Suprapubic skin (tissue), 4 donors: ENCODE data around the gene AKIP1. TPM values are rescaled to one million over a fixed set of nuclear protein-coding genes. Genes with fewer than 3 reads are reported as not detected.

ENCODE experiments used
- DNase-seq, 2 donors: peaks; one replicate each; pipeline ENCODE4 v3.0.0-alpha.2; 2019; ENCODE audit warnings: low spot score in 2 of 2
- H3K27ac ChIP-seq: fragments of 200-600 bp; sonication (generic); one replicate; pipeline ENCODE4 v1.5.1; 2019
- H3K27me3 ChIP-seq: fragments of 200-600 bp; sonication (generic); one replicate; pipeline ENCODE4 v1.5.1; 2019
- H3K36me3 ChIP-seq: fragments of 200-600 bp; sonication (generic); one replicate; pipeline ENCODE4 v1.5.1; 2019
- H3K4me1 ChIP-seq: fragments of 200-600 bp; sonication (generic); one replicate; pipeline ENCODE4 v1.5.1; 2019
- H3K4me3 ChIP-seq: fragments of 200-600 bp; sonication (generic); one replicate; pipeline ENCODE4 v1.5.1; 2019; ENCODE audit warnings: mild to moderate bottlenecking
- H3K9me3 ChIP-seq: fragments of 200-600 bp; sonication (generic); one replicate; pipeline ENCODE4 v1.5.1; 2019
- EP300 ChIP-seq: sonication (generic); formaldehyde crosslinking; IDR thresholded peaks from one replicate; pipeline ENCODE4 v1.6.1; 2017; ENCODE audit warnings: antibody characterized with exemption
- POLR2A ChIP-seq, 2 donors: fragments of 450-650 bp; IDR thresholded peaks; one replicate each; pipeline ENCODE4 v1.6.1; 2017; ENCODE audit warnings: antibody characterized with exemption in 2 of 2, mild to moderate bottlenecking in 2 of 2, moderate library complexity in 2 of 2
- POLR2AphosphoS5 ChIP-seq, 3 donors: sonication (generic); formaldehyde crosslinking; IDR thresholded peaks; one replicate each; pipeline ENCODE4 v1.6.1; 2017; ENCODE audit warnings: antibody characterized with exemption in 3 of 3
- WGBS: methylation state at CpG from one replicate; pipeline ENCODE4 v1.1.5; 2018; 5-methylcytosine and 5-hydroxymethylcytosine counted together
- total RNA-seq, 4 donors: library from RNA; depleted of rRNA; stranded (reverse); fragments of >200 nt; gene quantifications; one replicate each; pipeline ENCODE4 v1.1.0, GENCODE V29; 2016
- TF ChIP-seq, protein P1 (sequence below), 2 donors: fragments of 200-600 bp in 1 of 2; fragments of 450-650 bp in 1 of 2; sonication (generic) in 1 of 2; IDR thresholded peaks; one replicate each; pipeline ENCODE4 v1.5.1; 2016 to 2019; ENCODE audit warnings: antibody characterized with exemption in 2 of 2, mild to moderate bottlenecking in 1 of 2, moderate library complexity in 1 of 2

AKIP1 gene
- total RNA-seq, 4 donors from 2014 or later = 4.6 to 15.7 (median 11.3) TPM

DNA sequence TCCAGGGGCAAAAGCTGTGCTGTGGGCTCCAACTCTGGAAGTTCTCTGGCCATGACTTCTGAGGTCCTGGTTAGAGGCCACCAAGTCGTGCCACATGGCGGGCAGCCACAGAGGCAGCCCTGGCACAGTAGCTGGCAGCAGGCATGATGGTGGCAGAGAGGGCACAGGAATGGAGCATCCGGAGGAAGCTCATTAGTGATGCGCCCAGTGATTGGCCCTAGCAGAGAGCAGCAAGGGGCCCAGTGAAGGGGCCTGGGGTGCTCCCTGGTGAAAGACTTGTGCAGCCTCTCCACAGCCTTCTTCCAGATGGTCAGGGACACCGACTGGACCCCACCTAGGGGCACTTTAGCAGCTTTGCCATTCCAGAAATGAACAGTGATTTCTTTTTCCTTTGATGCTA lies 14.7 kb downstream of the AKIP1 start:
- DNase-seq = no peak
- Histone ChIP-seq H3K4me1 (no peaks in the 10 kb centered on the region), H3K4me3 (no peak overlapping the region), H3K27ac (no peak overlapping the region), H3K27me3 (no peaks in the 10 kb centered on the region), H3K9me3 (no peaks in the 10 kb centered on the region), H3K36me3 (peaks cover 21% of the 10 kb centered on the region)
- 95% methylated on average over 5 of the region's 5 CpGs for WGBS
- no peak for TF ChIP-seq EP300
- TF ChIP-seq, protein P1, sequence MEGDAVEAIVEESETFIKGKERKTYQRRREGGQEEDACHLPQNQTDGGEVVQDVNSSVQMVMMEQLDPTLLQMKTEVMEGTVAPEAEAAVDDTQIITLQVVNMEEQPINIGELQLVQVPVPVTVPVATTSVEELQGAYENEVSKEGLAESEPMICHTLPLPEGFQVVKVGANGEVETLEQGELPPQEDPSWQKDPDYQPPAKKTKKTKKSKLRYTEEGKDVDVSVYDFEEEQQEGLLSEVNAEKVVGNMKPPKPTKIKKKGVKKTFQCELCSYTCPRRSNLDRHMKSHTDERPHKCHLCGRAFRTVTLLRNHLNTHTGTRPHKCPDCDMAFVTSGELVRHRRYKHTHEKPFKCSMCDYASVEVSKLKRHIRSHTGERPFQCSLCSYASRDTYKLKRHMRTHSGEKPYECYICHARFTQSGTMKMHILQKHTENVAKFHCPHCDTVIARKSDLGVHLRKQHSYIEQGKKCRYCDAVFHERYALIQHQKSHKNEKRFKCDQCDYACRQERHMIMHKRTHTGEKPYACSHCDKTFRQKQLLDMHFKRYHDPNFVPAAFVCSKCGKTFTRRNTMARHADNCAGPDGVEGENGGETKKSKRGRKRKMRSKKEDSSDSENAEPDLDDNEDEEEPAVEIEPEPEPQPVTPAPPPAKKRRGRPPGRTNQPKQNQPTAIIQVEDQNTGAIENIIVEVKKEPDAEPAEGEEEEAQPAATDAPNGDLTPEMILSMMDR (IDR thresholded peaks at IDR 0.05) = no peak
- no peak for TF ChIP-seq POLR2AphosphoS5 (IDR thresholded peaks at IDR 0.05)
- no peak for TF ChIP-seq POLR2A (IDR thresholded peaks at IDR 0.05)

DNA sequence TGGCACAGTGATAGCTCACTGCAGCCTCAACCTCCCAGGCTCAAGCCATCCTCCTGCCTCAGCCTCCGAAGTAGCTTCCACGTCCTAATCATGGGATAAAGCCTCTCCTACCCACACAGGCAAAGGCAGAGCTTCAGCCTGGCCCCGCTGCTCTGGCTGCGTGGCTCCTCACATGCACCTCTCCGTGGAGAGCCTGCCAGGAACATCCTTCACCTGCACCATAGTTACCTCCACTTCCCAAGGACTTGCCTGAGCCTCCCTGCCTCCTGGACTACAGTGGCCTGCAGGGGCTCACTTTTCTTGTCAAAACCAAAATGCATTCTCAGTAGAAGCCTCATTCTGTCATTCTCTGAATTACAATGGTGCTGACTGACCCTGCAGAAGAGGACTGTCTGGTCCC lies 15.2 kb downstream of the AKIP1 start:
- no peak for DNase-seq
- Histone ChIP-seq H3K27ac (no peak overlapping the region), H3K9me3 (no peaks in the 10 kb centered on the region), H3K36me3 (peaks cover 16% of the 10 kb centered on the region), H3K27me3 (no peaks in the 10 kb centered on the region), H3K4me1 (no peaks in the 10 kb centered on the region), H3K4me3 (no peak overlapping the region)
- TF ChIP-seq, protein P1 (IDR thresholded peaks at IDR 0.05) = no peak
- no peak for TF ChIP-seq POLR2A (IDR thresholded peaks at IDR 0.05)
- WGBS = 91% methylated on average over 5 of the region's 5 CpGs

DNA sequence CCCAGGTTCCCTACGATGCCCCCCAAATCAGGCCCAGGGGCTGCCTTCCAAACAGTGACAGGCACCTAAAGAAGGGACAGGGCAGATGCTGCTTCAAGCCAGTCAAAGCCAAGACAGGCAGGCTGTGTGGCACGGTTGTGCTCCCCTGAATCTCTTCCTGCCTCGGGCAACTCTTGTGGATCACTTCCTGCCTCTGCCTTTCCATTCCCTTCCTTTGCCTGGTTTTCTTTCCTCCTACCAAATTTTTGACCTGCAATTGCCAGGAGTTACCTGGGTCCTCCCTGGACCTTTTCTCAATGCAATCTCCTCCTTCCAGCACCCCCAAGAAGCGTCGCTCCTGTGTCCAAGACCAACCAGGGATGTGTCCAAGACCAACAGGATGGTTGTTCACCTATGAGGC lies 16.2 kb downstream of the AKIP1 start:
- Histone ChIP-seq H3K36me3 (peaks cover 6% of the 10 kb centered on the region), H3K4me3 (no peak overlapping the region), H3K4me1 (no peaks in the 10 kb centered on the region), H3K27me3 (no peaks in the 10 kb centered on the region), H3K27ac (no peak overlapping the region), H3K9me3 (no peaks in the 10 kb centered on the region)
- TF ChIP-seq, protein P1 (IDR thresholded peaks at IDR 0.05) = no peak
- TF ChIP-seq POLR2A (IDR thresholded peaks at IDR 0.05) (no peak), EP300 (no peak), POLR2AphosphoS5 (IDR thresholded peaks at IDR 0.05) (no peak)
- 90% methylated on average over 5 of the region's 5 CpGs for WGBS
- DNase-seq = no peak

GRCh38 chr11:8928205-8928604 lies 17.2 kb downstream of the AKIP1 start:
- H3K36me3 ChIP-seq = no peaks in the 10 kb centered on the region
- no peak overlapping the region for H3K4me3 ChIP-seq
- no peaks in the 10 kb centered on the region for H3K9me3 ChIP-seq
- H3K27ac ChIP-seq = no peak overlapping the region
- H3K4me1 ChIP-seq = no peaks in the 10 kb centered on the region
- 69% methylated on average over 4 of the region's 4 CpGs for WGBS
- DNase-seq = no peak
- TF ChIP-seq POLR2A (IDR thresholded peaks at IDR 0.05) (no peak), POLR2AphosphoS5 (IDR thresholded peaks at IDR 0.05) (no peak), EP300 (no peak)
- TF ChIP-seq, protein P1 (IDR thresholded peaks at IDR 0.05) = no peak
- no peaks in the 10 kb centered on the region for H3K27me3 ChIP-seq

- TF ChIP-seq POLR2A (IDR thresholded peaks at IDR 0.05) (no peak), EP300 (no peak), POLR2AphosphoS5 (IDR thresholded peaks at IDR 0.05) (no peak)
- TF ChIP-seq, protein P1 (IDR thresholded peaks at IDR 0.05) = no peak
- Histone ChIP-seq H3K27ac (no peak overlapping the region), H3K36me3 (no peaks in the 10 kb centered on the region), H3K4me3 (no peak overlapping the region), H3K9me3 (no peaks in the 10 kb centered on the region), H3K4me1 (no peaks in the 10 kb centered on the region), H3K27me3 (no peaks in the 10 kb centered on the region)
- WGBS = 69% methylated on average over 9 of the region's 9 CpGs
- no peak for DNase-seq
Observed at GRCh38 chr11:8928981-8929615, 18.1 kb downstream of the AKIP1 start.
